ENCODE data around the gene LTA.

The LTA gene

DNA sequence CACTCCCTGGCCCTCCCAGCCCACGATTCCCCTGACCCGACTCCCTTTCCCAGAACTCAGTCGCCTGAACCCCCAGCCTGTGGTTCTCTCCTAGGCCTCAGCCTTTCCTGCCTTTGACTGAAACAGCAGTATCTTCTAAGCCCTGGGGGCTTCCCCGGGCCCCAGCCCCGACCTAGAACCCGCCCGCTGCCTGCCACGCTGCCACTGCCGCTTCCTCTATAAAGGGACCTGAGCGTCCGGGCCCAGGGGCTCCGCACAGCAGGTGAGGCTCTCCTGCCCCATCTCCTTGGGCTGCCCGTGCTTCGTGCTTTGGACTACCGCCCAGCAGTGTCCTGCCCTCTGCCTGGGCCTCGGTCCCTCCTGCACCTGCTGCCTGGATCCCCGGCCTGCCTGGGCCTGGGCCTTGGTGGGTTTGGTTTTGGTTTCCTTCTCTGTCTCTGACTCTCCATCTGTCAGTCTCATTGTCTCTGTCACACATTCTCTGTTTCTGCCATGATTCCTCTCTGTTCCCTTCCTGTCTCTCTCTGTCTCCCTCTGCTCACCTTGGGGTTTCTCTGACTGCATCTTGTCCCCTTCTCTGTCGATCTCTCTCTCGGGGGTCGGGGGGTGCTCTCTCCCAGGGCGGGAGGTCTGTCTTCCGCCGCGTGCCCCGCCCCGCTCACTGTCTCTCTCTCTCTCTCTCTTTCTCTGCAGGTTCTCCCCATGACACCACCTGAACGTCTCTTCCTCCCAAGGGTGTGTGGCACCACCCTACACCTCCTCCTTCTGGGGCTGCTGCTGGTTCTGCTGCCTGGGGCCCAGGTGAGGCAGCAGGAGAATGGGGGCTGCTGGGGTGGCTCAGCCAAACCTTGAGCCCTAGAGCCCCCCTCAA, at the start of gene LTA:
LTA (plus strand) TSS at position 249 of the 871 bp plus-strand sequence; CDS start at position 703, 454 bp downstream.
- DNase-seq (ENCODE audit: low read depth), result peak; percentile 72

DNA sequence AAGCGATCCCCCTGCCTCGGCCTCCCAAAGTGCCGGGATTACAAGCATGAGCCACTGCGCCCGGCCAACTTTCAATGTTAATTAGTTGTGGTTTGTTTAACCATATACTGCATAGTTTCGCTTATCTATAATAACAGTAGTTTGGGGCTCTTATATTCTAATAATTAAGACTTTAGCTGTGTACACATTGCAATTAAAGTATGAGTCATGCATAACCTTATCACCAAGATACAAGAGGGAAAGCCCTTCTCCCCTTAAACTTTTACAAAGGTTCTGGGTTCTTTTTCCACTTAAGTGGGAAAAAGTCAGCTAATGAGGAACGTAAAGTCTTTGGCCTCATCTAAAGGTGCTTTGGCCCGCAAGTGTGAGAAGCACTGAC, 46.5 kb upstream of the LTA start:
- no peak for DNase-seq (ENCODE audit: low read depth)

- no peak for DNase-seq (ENCODE audit: low read depth)
Observed at GRCh38 chr6:31525932-31526591, 46.0 kb upstream of the LTA start.

- no peak for DNase-seq (ENCODE audit: low read depth)
Observed at GRCh38 chr6:31528307-31528777, 43.7 kb upstream of the LTA start.

GRCh38 chr6:31528821-31529328, 43.2 kb upstream of the LTA start, which contains the start of gene MCCD1:
MCCD1 (plus strand) TSS chr6:31528962; CDS start chr6:31529015, 53 bp downstream.
- no peak for DNase-seq (ENCODE audit: low read depth)

DNA sequence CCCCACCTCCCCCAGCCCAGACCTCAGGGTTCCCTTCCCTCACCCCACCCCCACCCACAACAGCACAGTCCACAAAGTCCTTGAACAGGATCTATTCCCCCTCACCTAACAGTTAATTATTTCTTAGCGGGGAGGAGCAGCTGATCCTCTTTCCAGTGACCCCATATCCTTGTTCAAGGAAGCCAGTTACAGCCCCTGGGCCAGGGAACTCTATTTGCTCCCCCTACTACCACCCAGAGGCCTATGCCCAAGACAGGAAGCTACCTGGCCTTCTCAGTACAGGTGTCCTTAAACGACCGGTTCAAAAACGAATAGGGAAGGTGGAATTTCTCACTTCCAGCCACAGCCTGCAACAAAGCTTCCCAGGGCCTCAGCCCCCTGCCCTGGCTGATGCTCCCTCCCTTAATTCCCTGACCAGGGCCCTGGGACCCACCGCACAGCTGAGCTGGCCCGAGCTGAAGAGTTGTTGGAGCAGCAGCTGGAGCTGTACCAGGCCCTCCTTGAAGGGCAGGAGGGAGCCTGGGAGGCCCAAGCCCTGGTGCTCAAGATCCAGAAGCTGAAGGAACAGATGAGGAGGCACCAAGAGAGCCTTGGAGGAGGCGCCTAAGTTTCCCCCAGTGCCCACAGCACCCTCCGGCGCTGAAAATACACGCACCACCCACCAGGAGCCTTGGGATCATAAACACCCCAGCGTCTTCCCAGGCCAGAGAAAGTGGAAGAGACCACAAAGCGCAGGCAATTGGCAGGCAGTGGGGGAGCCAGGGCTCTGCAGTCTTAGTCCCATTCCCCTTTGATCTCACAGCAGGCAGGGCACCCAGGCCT, 42.5 kb upstream of the LTA start:
- DNase-seq (ENCODE audit: low read depth), result no peak

DNA sequence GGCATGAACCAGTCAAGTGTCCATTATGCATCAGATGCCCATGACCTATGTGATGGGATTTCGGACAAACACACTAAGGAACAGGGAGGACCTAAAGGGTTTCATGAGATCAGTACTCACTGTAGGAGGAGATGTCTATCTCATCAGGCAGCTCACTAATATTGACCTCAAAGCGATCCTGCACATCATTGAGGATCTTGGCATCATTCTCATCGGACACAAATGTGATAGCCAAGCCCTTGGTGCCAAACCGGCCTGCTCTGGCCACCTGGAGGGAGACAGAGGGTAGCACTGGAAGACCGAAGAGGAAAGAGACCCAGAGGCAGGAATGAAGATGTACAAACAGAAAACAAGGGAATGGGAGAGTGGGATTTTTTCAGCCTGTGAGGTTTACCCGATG, 41.4 kb upstream of the LTA start:
- DNase-seq (ENCODE audit: low read depth), result no peak

DNA sequence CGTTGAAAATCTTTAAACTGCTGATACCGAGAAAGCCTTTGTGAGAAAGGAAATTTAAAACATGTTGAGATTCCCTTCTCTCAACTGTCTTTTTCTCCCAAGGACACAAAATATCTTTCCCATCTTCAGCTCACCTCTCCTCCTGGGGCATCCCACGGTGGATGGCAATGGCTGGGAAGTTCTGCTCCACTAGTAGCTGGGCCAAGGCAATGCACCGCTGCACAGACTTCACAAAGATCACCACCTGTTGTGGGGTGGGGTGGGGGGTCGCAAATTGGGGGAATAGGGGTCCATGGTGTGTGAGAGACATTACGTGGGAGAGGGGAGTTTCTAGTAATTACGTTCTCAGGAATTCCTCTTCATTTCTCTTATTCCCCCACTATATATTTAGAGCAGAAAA, 40.9 kb upstream of the LTA start:
- no peak for DNase-seq (ENCODE audit: low read depth)

- no peak for DNase-seq (ENCODE audit: low read depth)
Observed at GRCh38 chr6:31531771-31532643, 40.1 kb upstream of the LTA start.

- no peak for DNase-seq (ENCODE audit: low read depth)
Observed at GRCh38 chr6:31532644-31533454, 39.2 kb upstream of the LTA start.

- DNase-seq (ENCODE audit: low read depth), result no peak
Observed at GRCh38 chr6:31533455-31533841, 38.6 kb upstream of the LTA start.

- DNase-seq (ENCODE audit: low read depth), result no peak
Observed at GRCh38 chr6:31534011-31534410, 38.1 kb upstream of the LTA start.

- DNase-seq (ENCODE audit: low read depth), result no peak
Observed at GRCh38 chr6:31534521-31535040, 37.5 kb upstream of the LTA start.

DNA sequence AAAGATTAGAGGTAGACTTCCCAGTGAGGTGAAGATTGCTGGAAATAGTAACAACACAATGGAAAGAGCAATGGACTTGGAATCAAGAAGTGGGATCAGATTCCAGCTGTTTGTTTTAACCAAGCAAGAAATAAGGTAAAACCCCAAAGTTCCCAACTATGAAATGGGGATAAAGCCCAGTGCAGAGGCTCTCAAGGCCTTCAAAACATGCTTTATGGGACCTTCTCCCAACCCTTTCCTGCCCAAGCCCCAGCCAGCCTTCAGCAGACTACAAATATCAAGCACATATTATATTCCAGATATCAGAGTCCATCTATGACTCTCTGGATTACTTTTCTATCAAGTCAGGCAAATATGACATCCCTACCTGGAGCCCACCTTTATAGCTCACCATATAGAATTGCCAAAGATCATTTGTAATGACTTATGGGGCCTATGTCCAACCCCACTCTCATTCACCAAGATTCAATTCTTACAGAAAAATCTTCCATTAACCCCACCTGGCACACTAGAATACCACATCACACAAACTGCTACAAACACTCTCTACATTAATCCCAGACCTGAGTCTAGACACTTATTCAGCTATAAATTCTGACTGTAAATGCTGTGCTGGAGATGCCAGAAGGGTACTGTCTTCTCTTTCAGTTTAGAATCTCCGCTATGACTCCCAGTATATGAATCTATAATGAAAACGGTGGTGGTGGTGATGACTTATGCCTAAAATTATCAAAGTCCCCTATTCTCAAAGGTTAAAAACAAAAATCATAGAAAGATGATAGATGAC, 36.4 kb upstream of the LTA start:
- no peak for DNase-seq (ENCODE audit: low read depth)

- no peak for DNase-seq (ENCODE audit: low read depth)
Observed at GRCh38 chr6:31538805-31539400, 33.2 kb upstream of the LTA start.

DNA sequence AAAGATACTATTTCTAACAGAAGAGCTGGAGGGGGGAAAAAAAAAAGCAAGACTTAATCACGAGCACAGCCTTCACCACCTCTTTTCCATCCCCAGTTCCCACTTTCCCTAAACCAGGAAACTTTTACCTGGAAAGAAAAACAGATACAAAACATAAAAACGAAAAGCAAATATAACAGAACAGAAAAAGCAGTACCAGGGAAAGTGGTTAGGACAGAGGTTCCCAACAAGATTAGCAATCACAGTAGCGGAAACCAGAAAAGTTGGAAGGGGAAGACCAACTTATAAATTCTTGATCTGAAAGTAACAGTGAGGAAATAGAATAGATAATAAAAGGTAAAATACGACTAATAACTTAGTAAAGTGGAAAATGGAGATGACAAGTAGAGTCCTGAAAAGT, 31.4 kb upstream of the LTA start:
- no peak for DNase-seq (ENCODE audit: low read depth)

DNA sequence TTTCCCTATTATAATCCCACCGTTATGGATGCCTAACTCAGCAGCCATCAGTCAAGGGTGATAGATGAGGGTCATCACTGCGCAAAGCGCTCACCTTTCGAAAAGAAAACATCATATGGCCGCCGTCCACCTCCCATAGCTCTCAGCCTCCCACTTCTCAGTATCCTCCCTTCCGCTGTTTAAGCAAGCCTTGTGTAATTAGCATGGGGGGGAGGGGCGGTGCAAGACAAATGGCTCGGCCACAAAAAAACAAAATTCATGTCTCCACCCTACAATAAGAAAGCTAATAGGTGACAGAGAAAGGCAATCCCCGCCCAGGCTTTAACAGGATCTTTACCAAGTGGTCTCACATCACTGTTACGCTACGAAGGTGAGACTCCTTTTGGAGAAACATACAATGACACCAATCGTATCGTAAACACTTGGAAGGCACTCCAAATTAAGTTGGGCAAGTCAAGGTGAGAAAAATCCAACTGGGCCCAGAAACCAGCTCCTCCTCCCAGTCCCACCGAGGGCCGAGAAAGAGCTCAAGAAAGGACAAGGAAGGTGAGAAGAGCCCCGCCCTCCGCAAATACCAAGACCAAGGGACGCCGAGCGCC, 30.9 kb upstream of the LTA start:
- DNase-seq (ENCODE audit: low read depth), result peak; percentile 34

Measured in activated T-helper 9 cell treated with anti-CD3 and anti-CD28 coated beads, Interleukin-2, amount 50 U/mL, for 16 hours (primary cell).